Right renal pelvis (tissue), 4 donors: ENCODE data around the gene VEGFC. TPM values are rescaled to one million over a fixed set of nuclear protein-coding genes. Genes with fewer than 3 reads are reported as not detected.

Source experiments
- DNase-seq, 4 donors: peaks; one replicate each; pipeline ENCODE4 v3.0.0-alpha.2; 2013; ENCODE audit warnings: low read depth in 4 of 4, low spot score in 3 of 4, missing footprints in 1 of 4
- polyA plus RNA-seq, 4 donors: library from polyadenylated mRNA; unstranded; fragments of 120-200 nt; gene quantifications; one replicate each; pipeline ENCODE4 v1.2.1, GENCODE V29; 2013; ENCODE audit not compliant: insufficient read length in 4 of 4

VEGFC gene
- polyA plus RNA-seq, 4 donors: 19.0 to 21.4 (median 20.6) TPM

- DNase-seq: no peak
Measured at GRCh38 chr4:176767183-176767582, 25.5 kb downstream of the VEGFC start.

- DNase-seq: no peak
Measured at GRCh38 chr4:176762661-176763308, 29.9 kb downstream of the VEGFC start.

- DNase-seq: no peak
Measured at GRCh38 chr4:176761872-176762271, 30.9 kb downstream of the VEGFC start.

- DNase-seq: no peak
Measured at GRCh38 chr4:176760471-176760870, 32.3 kb downstream of the VEGFC start.

- DNase-seq: no peak
Measured at GRCh38 chr4:176758731-176759130, 34.0 kb downstream of the VEGFC start.

- no peak for DNase-seq
Measured at GRCh38 chr4:176758323-176758722, 34.4 kb downstream of the VEGFC start.

- no peak for DNase-seq
Measured at GRCh38 chr4:176755613-176756012, 37.1 kb downstream of the VEGFC start.

- no peak for DNase-seq
Measured at GRCh38 chr4:176755001-176755400, 37.7 kb downstream of the VEGFC start.

- no peak for DNase-seq
Measured at GRCh38 chr4:176753049-176753448, 39.7 kb downstream of the VEGFC start.

GRCh38 chr4:176752191-176752749 lies 40.5 kb downstream of the VEGFC start:
- DNase-seq: no peak

- no peak for DNase-seq
Measured at GRCh38 chr4:176751061-176751460, 41.7 kb downstream of the VEGFC start.

GRCh38 chr4:176746846-176747245 lies 45.9 kb downstream of the VEGFC start:
- DNase-seq: no peak

- no peak for DNase-seq
Measured at GRCh38 chr4:176745902-176746301, 46.8 kb downstream of the VEGFC start.

- DNase-seq: no peak
Measured at GRCh38 chr4:176744091-176744490, 48.6 kb downstream of the VEGFC start.

- DNase-seq: no peak
Measured at GRCh38 chr4:176742211-176742610, 50.5 kb downstream of the VEGFC start.

- DNase-seq: no peak
Measured at GRCh38 chr4:176741253-176741652, 51.5 kb downstream of the VEGFC start.

- no peak for DNase-seq
Measured at GRCh38 chr4:176735300-176735699, 57.4 kb downstream of the VEGFC start.

- DNase-seq: no peak
Measured at GRCh38 chr4:176734461-176734860, 58.3 kb downstream of the VEGFC start.

- DNase-seq: no peak
Measured at GRCh38 chr4:176729489-176729888, 63.2 kb downstream of the VEGFC start.

- no peak for DNase-seq
Measured at GRCh38 chr4:176726803-176727202, 65.9 kb downstream of the VEGFC start.

GRCh38 chr4:176721459-176721858 lies 71.3 kb downstream of the VEGFC start:
- DNase-seq: no peak

GRCh38 chr4:176718881-176719280 lies 73.8 kb downstream of the VEGFC start:
- no peak for DNase-seq

GRCh38 chr4:176717237-176717636 lies 75.5 kb downstream of the VEGFC start:
- DNase-seq: no peak
